Measurements from ENCODE around the gene MBNL1.

MBNL1 gene

DNA sequence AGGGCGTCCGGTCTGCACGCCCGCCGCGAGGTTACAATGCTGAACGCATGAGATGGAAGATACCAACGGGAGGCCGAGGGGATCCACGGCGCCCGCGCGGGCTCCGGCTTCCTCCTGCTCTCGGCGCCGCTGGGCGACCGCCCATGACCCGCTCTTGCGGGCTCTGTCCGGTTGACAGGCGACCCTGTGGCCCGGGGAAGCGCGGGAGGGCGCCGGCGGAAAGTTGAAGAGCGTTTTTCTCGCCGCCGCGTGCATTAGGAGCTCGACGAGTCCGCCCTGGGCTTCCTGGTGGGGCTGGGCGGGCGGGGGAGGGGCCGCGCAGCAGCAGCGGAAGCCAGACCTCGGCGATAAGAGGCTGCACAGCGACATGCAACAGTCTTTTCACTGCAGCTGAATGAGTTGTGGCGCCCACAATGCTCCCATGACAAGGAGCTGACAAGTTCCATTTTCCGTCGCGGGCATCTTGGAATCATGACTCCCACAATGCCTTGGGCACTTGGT is at the start of gene MBNL1:
MBNL1 (plus strand) TSS at position 375 of the 501 bp plus-strand sequence. CDS start 31,265 bp downstream, outside the sequence.
- peak; percentile 78 to 83 for DNase-seq

GRCh38 chr3:152219216-152219615 is 49.5 kb upstream of the MBNL1 start:
- no peak for DNase-seq

GRCh38 chr3:152219769-152220255 is 48.9 kb upstream of the MBNL1 start:
- no peak for DNase-seq

DNA sequence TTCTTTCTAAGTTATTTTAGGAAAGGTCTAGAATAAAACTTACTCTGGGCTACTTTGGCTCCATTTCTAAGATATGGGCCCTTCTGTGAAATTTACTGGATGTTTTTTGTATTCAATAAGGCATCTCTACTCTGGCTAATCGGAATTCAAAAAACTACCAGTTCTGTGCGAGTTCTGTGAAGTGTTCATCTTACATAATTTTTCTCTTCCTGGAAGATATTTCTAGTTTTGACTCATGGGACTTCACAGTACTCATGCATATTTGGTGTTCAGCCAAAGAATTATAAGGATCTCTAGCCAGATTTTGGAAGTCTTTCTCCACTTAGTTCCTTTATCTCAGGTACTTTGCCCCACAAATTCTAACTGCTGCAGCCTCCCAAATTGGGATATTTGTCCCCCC is 46.4 kb upstream of the MBNL1 start:
- no peak for DNase-seq

- no peak for DNase-seq
These were observed 43.5 kb upstream of the MBNL1 start for GRCh38 chr3:152225201-152225600.

GRCh38 chr3:152226176-152226575 is 42.6 kb upstream of the MBNL1 start:
- DNase-seq: no peak

- no peak for DNase-seq
These were observed 41.7 kb upstream of the MBNL1 start for GRCh38 chr3:152227027-152227426.

GRCh38 chr3:152229692-152230091 is 39.0 kb upstream of the MBNL1 start:
- no peak for DNase-seq

GRCh38 chr3:152230370-152230769 is 38.4 kb upstream of the MBNL1 start:
- no peak for DNase-seq

DNA sequence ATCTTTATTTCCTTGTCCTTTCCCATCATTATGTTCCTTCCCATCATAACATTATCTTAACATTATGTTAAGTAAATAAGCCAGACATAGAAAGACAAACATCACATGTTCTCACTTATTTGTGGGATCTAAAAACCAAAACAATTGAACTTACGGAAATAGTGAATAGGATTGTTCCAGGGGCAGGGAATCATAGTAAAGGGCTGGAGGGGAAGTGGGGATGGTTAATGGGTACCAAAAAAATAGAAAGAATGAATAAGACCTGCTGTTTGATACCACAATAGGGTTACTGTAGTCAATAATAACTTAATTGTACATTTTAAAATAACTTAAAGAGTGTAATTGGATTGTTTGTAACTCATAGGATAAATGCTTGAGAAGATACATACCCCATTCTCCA is 36.7 kb upstream of the MBNL1 start:
- no peak for DNase-seq

- no peak for DNase-seq
These were observed 36.0 kb upstream of the MBNL1 start for GRCh38 chr3:152232679-152233078.

GRCh38 chr3:152234657-152235375 is 33.9 kb upstream of the MBNL1 start:
- no peak for DNase-seq

DNA sequence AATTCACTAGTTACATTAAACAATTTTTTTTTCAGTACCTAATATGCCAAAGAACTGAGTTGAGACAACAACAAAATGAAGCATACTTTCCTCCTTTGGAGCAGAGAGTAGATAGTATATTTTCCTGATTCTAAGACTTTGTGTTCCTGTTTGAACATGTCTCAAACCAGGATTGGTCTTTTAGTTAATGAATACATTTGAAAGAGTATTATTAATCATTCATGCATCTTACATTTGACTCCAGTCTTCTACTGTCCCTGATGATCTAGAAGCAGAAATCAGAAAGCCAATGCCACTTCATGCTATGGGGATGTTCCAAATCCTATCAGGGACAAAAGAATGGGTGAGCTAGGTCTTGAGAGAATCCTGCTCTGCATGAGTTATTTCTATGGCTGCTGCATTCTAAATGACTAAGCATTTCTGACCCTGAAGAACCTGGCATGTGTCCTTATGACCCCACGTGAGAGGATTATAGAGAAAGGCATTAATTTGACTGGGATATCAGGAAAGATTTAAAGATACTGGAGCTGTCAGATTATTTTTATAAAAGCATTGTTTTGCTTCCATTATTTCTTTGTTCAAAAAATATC is 32.9 kb upstream of the MBNL1 start:
- DNase-seq: no peak

- DNase-seq: no peak
These were observed 32.0 kb upstream of the MBNL1 start for GRCh38 chr3:152236716-152237115.

GRCh38 chr3:152241142-152242017 is 27.3 kb upstream of the MBNL1 start:
- peak in 1 of 2 donors; percentile 17 for DNase-seq

DNA sequence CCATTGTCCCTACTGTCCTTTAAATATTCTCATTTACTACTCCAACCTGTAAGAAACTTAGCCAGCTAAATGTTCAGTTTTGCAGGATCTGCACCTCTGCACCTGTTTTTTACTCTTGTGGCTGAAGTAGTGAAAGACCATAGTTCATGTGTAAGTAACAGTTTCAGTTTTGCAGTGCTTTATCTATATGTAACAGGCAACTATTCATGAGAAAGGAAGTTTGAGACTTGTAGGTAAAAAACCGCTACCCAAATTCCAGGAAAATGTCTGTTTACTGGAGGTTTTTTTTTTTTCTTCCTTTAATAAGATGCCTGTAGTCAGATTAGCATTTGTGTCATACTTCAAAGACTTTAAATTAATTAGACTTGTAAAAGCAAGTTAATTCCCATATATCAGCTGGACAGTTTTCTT is 25.4 kb upstream of the MBNL1 start:
- no peak for DNase-seq

DNA sequence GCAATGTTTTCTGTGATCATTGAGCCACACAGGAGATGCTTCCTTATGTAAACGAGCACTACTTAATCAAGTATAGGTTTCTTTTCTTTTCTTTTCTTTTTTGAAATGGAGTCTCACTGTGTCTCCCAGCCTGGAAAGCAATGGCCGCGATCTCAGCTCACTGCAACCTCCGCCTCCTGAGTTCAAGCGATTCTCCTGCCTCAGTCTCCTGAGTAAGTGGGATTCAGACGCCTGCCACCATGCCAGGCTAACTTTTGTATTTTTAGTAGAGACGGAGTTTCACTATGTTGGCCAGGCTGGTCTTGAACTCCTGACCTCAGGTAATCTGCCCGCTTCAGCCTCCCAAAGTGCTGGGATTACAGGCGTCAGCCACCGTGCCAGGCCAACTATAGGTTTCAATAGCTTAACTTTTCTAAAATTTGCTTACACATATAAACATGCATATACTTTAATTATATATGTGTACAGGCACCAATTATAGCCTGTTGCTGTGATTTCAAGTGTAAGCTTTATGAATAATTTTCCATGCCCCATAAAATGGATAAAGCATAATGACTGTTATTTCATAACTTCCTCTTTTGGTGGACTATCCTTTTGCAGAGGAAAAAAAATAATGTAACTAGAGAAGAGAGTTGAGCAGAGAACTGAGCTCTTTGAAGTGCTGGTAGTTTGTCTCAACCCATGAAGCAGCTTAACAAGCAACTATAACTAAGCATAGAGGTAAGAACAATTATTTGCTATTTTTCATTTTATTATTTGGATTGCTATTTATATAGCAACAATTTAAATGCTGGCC is 24.8 kb upstream of the MBNL1 start:
- no peak for DNase-seq

GRCh38 chr3:152244517-152244888 is 24.2 kb upstream of the MBNL1 start:
- no peak for DNase-seq

DNA sequence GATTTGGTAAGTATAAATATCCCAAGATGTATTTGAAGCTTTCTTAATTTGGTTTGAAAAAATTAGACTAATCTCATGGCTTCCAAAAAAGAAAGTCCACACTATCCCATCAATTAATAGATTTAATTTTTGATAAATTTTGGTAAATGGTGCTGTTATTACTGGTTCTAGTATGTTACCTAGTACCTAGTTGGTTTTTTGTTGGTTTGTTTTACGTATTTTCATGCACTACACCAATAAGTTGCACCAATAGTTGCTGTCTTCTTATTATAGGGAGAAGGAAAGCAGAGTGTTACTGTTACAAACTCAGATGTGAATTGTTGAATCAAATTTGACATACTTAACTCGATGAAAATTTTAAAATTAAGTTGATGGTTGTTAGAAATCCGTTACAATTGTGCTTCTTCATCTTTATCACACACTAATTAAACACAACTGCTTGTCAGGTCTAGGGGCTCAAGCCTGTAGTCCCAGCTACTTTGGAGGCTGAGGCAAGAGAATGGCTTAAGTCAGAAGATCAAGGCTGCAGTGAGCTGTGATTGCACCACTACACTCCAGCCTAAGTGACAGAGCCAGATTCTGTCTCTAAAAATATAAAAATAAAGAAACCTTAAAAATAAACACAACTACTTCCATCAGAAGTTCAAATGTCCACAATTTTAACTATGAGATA is 23.1 kb upstream of the MBNL1 start:
- no peak for DNase-seq

DNA sequence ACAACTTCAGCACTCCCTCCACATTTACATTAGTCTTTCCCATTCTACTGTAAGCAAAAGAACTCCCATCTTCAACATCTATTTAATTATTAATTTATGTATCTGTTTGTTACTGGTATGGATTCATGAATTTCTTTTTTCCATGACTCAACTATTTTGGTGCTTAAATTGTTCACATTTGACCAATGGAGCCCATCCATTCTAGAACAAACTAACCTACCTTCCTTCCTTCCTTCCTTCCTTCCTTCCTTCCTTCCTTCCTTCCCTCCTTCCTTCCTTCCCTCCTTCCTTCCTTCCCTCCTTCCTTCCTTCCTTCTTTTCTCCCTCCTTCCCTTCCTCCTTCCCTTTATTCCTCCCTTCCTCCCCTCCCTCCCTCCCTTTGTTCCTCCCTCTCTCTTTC is 16.8 kb upstream of the MBNL1 start:
- no peak for DNase-seq

DNA sequence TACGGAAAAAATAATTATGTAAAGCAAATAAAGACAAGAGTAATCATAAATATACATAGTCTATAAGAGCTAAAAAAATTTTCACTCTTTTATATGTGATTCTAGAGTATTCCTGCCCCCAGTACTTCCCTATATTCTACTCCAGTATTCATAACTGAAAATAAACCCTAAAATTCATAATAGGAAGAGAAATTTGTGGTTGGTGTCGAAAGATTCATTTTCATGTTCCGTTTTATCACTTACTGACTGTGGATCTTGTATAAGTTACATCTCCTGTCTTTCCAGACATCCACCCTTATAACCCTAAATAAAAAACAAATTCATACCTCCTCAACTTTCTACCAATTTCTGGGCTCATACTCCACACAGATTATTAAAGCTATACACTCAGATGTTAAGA is 16.0 kb upstream of the MBNL1 start:
- no peak for DNase-seq

DNA sequence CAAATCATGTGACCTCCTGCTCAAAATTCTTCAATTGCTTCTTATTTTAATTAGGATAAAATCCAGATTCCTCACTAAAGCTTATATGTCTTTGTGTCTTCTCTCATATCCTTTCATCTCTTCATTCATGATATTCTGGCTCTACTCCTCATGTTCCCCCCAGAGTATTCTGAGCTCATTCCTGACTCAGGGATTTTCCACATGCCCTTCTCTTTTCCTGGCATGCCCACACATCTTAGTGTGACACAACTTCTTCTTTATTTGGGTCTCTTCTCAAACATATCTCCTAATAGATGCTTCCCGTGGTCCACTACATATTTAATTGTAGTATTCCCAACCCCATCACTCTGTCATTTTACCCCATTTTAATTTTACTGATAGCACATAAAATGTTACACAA is 15.2 kb upstream of the MBNL1 start:
- no peak for DNase-seq
